Glomerular endothelial cell (primary cell): ENCODE measurements around the gene SERPINA1. TPM values are rescaled to one million over a fixed set of nuclear protein-coding genes. Genes with fewer than 3 reads are reported as not detected.
"Not testable (repeated sequence)": the region's sequence is repeated elsewhere in the genome, so short reads cannot be mapped to it uniquely, and the experiment has no call there.

Experiments
- DNase-seq: peaks from one replicate; pipeline ENCODE4 v3.0.0-alpha.2; 2011; ENCODE audit warnings: low read depth, low spot score; ENCODE audit errors: extremely low read depth
- total RNA-seq: library from RNA; depleted of rRNA; stranded (reverse); fragments of >200 nt; gene quantifications from 2 replicates; pipeline ENCODE4 v1.2.3, GENCODE V29; 2015

Gene SERPINA1
- total RNA-seq, 1 donor from 2014 or later: 0.88 TPM

GRCh38 chr14:94372021-94372605, 16.3 kb downstream of the SERPINA1 start:
- no peak for DNase-seq

GRCh38 chr14:94370524-94370910, 17.9 kb downstream of the SERPINA1 start:
- DNase-seq: no peak

- not testable (repeated sequence) for DNase-seq
These were observed 18.5 kb downstream of the SERPINA1 start for GRCh38 chr14:94369766-94370523.

GRCh38 chr14:94368956-94369355, 19.4 kb downstream of the SERPINA1 start:
- no peak for DNase-seq

- DNase-seq: no peak
These were observed 20.2 kb downstream of the SERPINA1 start for GRCh38 chr14:94368243-94368590.

- DNase-seq: no peak
These were observed 20.8 kb downstream of the SERPINA1 start for GRCh38 chr14:94367347-94368242.

GRCh38 chr14:94366146-94366915, 22.1 kb downstream of the SERPINA1 start, which contains the start of gene SERPINA2:
Gene SERPINA2 (minus strand): TSS chr14:94366698.
- DNase-seq: no peak

- no peak for DNase-seq
These were observed 22.8 kb downstream of the SERPINA1 start for GRCh38 chr14:94365624-94366023.

GRCh38 chr14:94364964-94365363, 23.4 kb downstream of the SERPINA1 start:
- DNase-seq: no peak

GRCh38 chr14:94364037-94364436, 24.4 kb downstream of the SERPINA1 start:
- no peak for DNase-seq

- no peak for DNase-seq
These were observed 25.2 kb downstream of the SERPINA1 start for GRCh38 chr14:94363151-94363624.

GRCh38 chr14:94362614-94363133, 25.7 kb downstream of the SERPINA1 start:
- no peak for DNase-seq

GRCh38 chr14:94361682-94362081, 26.7 kb downstream of the SERPINA1 start:
- no peak for DNase-seq

GRCh38 chr14:94360945-94361565, 27.3 kb downstream of the SERPINA1 start:
- no peak for DNase-seq

GRCh38 chr14:94357166-94357565, 31.2 kb downstream of the SERPINA1 start:
- DNase-seq: no peak

GRCh38 chr14:94356379-94357056, 31.9 kb downstream of the SERPINA1 start:
- DNase-seq: no peak

GRCh38 chr14:94355191-94355794, 33.1 kb downstream of the SERPINA1 start:
- no peak for DNase-seq

GRCh38 chr14:94354638-94355185, 33.7 kb downstream of the SERPINA1 start:
- no peak for DNase-seq

GRCh38 chr14:94354190-94354589, 34.2 kb downstream of the SERPINA1 start:
- DNase-seq: not testable (repeated sequence)
